RPMI8226 (cell line): ENCODE results near the gene DNM3.

Experiments used
- DNase-seq: peaks from one replicate; pipeline ENCODE4 v3.0.0-alpha.2; 2015

DNM3 gene

DNA sequence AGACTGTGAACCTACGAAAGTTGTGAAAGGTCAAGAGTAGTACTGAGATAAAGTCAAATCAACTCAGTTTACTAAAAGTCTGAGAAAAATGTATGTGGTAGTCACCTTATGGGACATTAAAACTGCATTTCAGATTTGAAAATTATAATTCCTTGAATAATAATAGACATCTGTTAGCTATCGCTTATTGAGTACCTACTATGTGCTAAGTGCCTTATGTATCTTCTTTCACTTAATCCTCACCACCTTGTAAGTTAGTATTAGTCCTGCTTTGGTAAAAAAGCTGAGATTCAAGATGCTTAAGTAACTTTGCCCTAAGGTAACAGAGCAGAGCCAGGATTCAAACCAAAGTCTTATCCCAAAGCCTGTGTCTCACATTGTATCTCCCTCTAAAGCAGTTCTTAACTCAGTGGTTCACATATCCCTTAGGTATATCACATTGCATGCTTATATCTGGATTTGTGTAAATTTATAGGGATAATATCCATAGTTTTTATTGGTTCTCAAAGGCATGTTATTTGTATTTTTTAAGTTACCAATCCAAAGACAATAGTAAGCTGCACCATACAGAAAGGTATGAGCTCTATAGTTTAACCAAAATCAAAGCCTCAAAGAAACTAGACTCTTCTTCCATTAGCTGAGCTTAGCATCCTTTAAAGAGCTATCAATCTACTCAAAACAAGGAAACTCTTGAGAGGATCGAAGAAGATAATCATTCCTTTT, 601.7 kb downstream of the DNM3 start:
- no peak for DNase-seq

DNA sequence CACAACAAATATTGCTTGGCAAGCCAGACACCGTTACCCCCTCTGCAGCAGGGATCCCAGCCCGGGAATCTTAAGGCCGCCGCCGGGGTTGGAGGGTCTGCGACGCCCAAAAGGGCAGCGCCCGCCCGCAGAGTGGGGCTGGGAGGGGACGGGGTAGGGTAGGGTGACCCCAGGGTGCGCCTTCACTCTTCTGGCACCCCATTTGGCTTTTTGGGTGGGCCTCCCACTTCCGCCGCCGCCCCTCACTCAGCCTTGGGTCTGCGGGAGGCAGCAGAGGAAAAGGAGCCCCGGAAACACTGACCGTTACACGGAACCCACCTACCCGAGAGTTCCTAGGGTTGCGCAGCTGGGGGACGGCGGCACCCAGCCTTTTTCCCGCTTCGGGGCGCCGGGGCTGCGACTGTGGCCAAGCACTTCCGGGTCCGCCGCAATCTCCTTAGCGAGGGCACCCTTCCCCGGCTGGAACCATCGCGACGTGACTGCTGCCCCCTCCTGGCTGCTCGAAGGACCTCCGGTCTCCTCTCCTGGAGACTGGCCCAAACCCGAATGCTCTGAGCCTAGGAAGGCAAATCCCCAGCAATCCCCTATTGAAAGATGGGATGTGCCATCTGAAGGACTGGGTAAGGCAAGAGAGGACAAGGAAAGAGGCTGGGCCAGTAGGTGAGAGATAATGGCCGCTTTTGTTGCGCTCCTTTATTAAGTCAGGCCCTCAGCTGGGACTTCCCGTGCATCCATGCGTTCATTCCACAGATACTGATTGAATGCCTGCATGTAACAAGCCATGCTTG, 602.6 kb downstream of the DNM3 start, which contains the start of gene PIGC:
TSS of gene PIGC (minus strand) at position 404 of the 788 bp plus-strand sequence. CDS start 1,447 bp downstream, outside the sequence.
- peak; percentile 96 for DNase-seq

DNA sequence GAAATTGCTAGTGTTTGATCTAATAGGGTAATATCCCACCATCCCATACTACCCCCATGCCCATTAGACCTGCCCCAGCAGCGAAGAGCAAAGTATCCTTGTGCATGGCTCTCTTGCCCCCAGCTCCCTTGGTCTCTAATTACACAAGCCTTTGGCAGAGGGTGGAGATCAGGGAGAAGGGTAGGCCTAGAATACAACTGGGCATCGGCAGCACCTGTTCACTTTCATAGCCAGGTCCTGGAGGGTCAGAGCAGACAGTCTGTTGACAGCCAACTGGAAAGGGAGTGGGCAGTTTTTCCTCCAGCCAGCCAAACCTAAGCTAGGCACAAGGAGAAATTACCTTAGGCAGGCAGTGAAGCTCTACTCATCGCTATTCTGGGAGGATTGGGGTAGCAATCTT, 605.2 kb downstream of the DNM3 start:
- no peak for DNase-seq

DNA sequence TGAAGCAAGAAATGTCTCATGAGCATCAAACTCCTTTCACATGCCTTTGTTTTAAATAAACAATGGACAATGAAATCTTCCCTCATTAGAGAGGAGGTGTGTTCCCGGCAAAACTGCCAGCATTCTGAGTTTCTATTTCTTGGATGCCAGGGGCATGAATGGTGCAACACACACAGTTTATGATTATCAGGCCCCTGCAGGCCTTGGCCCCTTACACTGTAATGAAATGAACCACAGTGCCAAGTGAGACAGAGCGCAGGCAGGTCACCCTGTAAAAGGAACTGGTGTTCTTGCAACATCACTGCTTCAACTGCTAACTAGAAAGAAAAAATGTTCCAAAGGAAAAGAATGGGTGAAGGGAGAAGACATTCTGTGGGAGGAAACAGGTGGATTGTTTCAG, 606.3 kb downstream of the DNM3 start:
- no peak for DNase-seq

DNA sequence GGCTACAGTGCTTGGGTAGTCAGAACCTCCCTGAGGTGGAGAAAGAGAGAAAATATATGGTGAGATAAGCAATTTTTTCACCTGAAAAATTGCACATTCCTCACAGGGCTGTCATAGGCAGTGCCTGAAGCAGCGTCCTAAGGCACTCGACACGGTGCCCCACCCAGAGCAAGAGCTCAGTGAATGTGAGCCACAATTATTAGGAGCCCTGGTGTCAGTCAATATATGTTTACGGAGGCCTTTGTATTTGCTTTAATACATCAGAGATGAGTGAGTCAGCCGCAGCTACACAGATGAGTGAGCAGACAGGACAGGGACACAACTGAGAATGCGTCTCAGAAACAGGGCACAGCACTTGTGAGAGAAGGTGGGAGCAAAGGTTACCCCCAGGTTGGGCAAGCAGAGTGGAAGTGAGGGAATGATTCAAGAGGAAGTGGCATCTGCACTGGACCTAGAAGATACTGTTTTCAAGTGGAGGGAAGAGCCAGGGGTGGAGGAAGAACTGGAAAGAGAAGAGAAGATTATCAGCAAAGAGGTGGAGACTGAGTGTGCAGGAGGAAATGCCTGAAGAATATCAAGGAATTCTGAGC, 607.8 kb downstream of the DNM3 start:
- DNase-seq = no peak

DNA sequence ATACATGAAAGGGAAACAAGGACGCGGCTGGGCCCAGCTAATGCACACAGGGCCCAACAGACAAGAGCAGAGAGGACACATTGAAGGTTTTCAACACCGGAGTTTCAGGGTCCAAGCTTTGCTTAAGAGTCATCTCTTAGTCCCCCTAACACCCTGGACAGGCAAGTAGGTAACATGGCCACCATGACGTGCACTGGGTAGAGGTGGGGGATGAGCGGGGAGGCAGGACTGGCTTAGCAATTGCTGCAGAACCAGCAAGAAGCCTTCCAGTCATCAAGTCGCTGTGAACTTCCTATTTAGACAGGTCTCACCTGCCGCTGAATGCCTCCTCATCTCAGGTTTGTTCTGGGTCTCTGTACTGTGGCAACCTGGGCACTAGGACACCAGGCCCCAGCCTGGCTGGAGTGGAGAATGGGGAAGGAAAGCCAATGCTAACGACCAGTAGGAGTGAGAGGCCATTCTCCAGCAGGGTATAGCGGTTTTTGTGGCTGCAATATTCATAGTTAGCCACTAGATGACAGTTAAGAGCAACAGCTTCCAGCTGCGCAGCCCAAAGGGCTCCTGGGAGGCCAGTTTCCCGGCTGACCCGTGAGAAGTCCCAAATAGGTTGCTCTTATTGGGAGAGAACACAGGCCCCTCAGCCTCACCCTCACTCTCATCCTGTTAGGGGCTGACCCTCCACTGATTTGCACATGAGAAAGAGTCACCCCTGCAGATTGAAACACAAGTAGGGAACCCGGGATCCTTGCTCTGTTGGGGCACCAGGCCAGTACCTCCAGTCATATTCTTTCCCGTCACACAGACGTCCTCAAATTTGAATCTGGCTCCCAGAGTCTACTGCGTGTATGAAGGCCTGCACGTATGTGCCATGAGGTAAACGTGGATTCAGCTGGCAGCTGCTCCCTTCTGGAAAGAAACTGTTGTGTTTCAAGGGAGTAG, 608.6 kb downstream of the DNM3 start:
- peak; percentile 69 for DNase-seq

DNA sequence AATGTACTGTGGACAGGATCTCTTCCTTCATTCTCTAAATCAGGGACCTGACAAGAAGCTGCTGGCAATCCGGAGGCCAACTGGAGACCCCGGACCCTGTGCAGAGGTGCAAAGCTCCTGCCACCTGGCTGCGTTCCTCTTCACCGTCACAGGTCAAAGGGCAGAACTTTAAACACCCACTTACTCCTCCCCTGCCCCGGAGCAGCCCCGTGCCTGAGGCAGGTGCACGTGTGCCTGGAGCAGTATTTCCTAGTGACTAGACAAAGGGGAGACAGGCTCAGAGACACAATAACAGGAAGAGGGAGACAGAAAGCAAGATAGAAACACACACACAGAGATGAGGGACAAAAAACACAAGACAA, 609.2 kb downstream of the DNM3 start:
- no peak for DNase-seq

DNA sequence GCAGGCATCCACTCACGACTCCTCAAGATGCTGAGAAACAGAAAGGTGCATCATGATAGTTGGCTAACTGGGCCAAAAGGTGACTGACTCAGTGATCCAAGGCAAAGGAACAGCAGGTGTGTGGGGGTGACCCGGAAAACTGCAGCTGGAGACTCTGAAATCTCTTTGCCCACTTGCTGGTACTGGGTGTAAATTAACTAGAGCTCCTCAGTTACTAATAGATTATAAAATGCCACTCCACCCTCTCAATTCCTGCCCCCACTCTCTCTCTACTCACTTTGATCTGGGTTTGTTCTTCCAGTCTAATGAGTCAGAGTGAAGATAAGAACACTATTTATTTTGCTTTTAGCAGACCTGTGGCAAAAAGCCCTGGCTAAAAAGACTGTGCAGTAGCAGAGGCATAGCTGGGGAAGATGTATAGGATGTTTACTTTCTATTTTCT, 609.7 kb downstream of the DNM3 start:
- no peak for DNase-seq

DNA sequence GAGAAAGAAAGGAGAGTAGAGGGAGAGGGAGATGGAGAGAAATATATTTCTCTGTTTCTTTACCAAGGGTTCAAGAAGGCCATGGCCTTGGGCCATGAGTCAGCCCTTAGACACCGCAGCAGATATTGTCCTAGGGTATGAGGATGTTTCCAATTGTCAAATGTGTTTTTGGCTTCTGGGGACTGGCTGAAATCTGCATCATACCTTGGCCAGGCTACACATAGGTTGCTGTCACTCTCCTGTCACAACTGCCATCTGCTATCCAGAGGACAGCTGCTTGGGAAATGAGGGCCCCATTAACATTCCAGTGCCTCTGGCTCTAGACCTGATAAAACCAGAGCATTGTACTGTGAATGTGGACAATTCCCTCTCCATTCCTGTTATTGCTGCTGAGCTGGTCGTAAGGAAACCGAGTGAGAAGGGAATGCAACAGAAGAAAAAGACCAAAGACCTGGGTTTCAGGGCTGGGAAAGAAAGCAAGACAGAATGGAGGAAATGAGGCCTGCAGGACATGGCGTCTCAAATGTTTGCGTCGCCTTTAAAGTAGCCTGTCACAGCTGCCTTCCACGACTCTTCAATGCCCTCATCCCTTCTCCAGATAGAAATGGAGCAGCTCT, 611.3 kb downstream of the DNM3 start:
- DNase-seq = no peak

DNA sequence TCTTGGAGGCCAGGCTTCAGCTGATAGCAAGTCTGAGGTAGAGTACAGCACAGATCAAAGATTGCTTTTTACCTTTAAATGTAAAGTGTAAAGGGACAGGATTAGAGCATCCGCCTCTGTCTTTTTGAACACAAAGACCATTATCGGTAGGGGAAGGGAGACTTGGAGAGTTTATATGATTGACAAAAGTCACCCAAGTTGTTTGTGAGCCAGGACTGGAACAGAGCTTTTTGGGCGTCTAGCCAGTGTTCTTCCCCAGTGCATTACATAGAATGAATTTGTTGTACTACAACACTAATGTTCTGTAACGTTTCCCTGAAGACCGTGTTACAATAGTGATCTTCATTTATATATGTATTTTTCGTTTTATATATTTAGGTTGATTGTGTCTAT, 611.9 kb downstream of the DNM3 start:
- no peak for DNase-seq

DNA sequence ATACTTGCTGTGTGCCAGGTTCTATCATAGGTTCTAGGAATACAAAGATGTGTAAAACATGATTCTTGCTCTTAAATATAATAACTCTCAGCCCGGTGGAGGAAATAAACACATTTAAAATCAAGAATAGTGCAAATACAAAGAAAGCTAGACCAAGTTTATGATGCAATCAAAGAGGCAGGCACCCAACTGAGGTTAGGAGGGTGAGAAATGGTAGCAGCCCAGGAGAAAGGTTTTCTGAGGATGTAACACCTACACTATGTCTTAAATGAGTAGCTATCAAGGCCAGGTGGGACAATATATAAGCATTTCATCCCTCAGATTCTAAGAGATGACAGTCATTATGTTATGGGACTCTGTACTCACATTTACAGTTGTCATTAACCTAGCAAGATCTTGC, 612.3 kb downstream of the DNM3 start:
- DNase-seq = no peak

DNA sequence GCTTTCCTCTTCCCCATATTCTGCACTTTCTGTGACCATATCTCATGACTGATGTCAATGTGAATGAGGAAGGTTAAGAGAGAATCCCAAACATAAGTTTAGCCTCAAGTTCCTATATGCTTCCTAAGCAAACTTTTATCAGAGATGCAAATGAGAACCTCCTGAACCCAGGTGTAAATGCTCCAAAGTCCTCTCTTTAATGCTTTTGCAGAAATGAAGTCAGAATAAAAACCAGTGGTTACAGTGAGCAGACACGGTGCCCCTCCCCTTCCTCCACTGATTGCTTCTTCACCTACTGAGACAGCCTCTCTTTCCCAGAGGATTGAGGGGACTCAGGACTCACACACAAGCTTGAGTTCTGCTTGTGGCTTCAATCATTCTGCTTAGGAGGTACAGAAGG, 614.2 kb downstream of the DNM3 start:
- DNase-seq = no peak

DNA sequence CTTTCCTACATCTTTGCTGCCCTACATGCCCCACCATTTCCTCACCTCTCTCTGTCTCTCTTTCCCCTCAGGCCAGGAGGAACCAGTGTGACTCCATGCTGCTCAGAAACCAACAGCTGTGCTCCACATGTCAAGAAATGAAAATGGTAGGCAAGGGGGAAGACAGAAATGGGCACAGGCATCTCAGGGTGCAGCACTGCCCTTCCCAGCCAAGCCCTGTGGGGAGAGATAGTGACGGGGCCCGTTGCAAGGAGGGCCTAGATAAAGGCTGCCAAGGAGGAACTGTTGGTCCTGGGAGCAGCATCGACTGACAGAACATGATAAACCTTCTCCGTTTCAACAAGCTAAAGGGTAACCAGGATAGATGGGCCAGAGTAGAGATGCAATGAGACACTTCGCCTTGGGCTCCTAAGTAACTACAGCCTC, 615.1 kb downstream of the DNM3 start:
- no peak for DNase-seq

DNA sequence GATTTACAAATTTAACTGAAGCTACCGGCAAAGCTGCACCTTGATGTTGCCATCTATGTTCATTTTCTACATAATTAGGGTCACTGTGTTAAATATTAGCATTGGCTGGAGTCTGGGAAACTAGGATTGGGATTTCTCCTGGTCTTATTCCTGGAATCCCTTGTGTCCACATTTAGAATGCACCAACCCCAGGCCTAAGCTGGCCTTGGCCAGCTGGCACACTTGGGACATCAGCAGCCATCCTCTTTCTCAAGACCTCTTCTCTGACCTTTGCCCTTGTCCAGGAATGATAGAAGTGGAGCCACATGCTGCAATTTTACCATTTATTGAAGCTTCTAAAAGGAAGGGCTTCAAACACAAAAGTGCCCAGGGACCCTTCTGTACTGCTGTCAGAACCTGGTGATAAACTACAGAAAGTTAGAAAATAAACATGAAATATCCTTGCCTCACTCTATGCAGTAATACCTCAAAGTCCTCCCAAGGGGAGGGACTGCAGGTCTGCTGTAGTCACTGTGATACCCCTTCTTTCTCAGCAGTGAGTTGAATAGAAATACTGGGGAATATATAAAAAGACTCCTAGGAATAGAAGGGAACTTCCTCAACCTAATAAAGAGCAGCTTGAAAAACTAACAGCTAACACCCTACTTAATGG, 616.3 kb downstream of the DNM3 start:
- DNase-seq = no peak

DNA sequence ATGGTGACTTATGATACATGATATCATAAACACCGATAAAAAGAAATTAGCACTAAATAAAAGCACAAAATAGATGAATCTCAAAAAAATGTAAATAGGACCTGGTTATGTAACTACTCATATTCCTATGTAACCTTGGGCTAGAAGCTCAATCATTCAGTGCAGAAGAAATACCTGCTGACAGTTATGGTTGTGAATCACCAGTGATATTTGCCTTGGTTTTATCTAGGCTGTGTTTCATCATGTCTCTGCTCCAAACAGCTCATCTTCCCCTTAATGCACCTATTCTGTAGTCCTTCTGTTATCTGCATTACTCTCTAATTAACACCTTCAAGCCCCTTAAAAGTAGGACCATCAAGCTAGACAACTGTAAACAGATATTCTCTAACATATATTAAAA, 618.9 kb downstream of the DNM3 start:
- DNase-seq = no peak

DNA sequence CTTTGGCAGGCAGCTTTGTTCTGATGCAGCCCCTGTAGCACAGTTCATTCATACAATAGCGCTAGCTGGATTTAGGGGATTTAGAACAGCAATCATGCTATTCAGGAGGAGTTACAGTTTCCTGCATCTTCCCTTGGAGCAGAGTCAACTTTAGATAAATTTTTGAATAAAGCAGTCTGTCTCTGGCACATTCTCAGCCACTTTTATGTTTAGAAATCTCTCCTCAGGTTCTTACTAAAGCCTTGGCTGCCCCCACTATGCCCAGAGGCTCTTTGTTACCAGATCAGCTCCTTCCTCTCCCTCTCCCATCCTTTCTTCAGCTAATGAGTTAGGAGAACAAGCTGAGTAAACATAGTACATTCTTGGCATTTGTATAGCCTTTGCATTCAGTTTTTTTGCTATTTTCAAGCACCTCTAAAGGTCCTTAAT, 619.6 kb downstream of the DNM3 start:
- DNase-seq = no peak
